H9 (cell line): ENCODE data around the gene KRTAP20-3. TPM values are rescaled to one million over a fixed set of nuclear protein-coding genes. Genes with fewer than 3 reads are reported as not detected.

Experiments
- DNase-seq: peaks from one replicate; pipeline ENCODE4 v3.0.0-alpha.2; 2017
- H2AFZ ChIP-seq: one replicate; pipeline ENCODE4 v1.6.1; 2013; ENCODE audit warnings: mild to moderate bottlenecking, low read length, control low read depth, moderate library complexity
- H2AK5ac ChIP-seq: 2 replicates; pipeline ENCODE4 v1.6.1; 2013; ENCODE audit warnings: low read length, control low read depth, mixed read lengths; ENCODE audit not compliant: insufficient read length
- H2BK120ac ChIP-seq: one replicate; pipeline ENCODE4 v1.6.1; 2013; ENCODE audit warnings: low read depth, mild to moderate bottlenecking, low read length, control low read depth, inconsistent platforms; ENCODE audit not compliant: poor library complexity, severe bottlenecking
- H2BK12ac ChIP-seq: 2 replicates; pipeline ENCODE4 v1.6.1; 2013; ENCODE audit warnings: low read length, control low read depth, mixed read lengths, low read depth; ENCODE audit not compliant: insufficient read length
- H2BK15ac ChIP-seq: 2 replicates; pipeline ENCODE4 v1.6.1; 2013; ENCODE audit warnings: low read depth, low read length, control low read depth
- H2BK20ac ChIP-seq: one replicate; pipeline ENCODE4 v1.6.1; 2013; ENCODE audit warnings: low read depth, mild to moderate bottlenecking, low read length, control low read depth, inconsistent platforms; ENCODE audit not compliant: poor library complexity, severe bottlenecking
- H2BK5ac ChIP-seq: 2 replicates; pipeline ENCODE4 v1.6.1; 2013; ENCODE audit warnings: low read length, control low read depth, mixed read lengths; ENCODE audit not compliant: insufficient read length
- H3K14ac ChIP-seq: 2 replicates; pipeline ENCODE4 v1.6.1; 2013; ENCODE audit warnings: low read length, control low read depth; ENCODE audit not compliant: insufficient read depth
- H3K18ac ChIP-seq: 2 replicates; pipeline ENCODE4 v1.6.1; 2013; ENCODE audit warnings: low read depth, mild to moderate bottlenecking, mixed read lengths, low read length, control low read depth; ENCODE audit not compliant: insufficient read length
- H3K23ac ChIP-seq: 2 replicates; pipeline ENCODE4 v1.6.1; 2013; ENCODE audit warnings: low read length, control low read depth, mixed read lengths, low read depth; ENCODE audit not compliant: insufficient read length
- H3K23me2 ChIP-seq: 2 replicates; pipeline ENCODE4 v1.6.1; 2013; ENCODE audit warnings: low read depth, mild to moderate bottlenecking, mixed read lengths, low read length, control low read depth; ENCODE audit not compliant: insufficient read length, poor library complexity, severe bottlenecking
- H3K27ac ChIP-seq: 2 replicates; pipeline ENCODE4 v1.5.1; 2013; ENCODE audit warnings: low read length, control low read depth, mixed read lengths, low read depth; ENCODE audit not compliant: insufficient read length
- H3K27me3 ChIP-seq: 2 replicates; pipeline ENCODE4 v1.6.1; 2013; ENCODE audit warnings: low read length, control low read depth, inconsistent platforms; ENCODE audit not compliant: insufficient read depth
- H3K4ac ChIP-seq: 2 replicates; pipeline ENCODE4 v1.6.1; 2013; ENCODE audit warnings: low read depth, mild to moderate bottlenecking, control low read depth, inconsistent platforms, low read length, moderate library complexity
- H3K4me1 ChIP-seq: 2 replicates; pipeline ENCODE4 v1.6.1; 2013; ENCODE audit warnings: low read length, control low read depth, inconsistent platforms; ENCODE audit not compliant: insufficient read depth
- H3K4me2 ChIP-seq: 2 replicates; pipeline ENCODE4 v1.6.1; 2013; ENCODE audit warnings: low read length, control low read depth, mixed read lengths; ENCODE audit not compliant: insufficient read length, insufficient read depth
- H3K56ac ChIP-seq: 2 replicates; pipeline ENCODE4 v1.6.1; 2013; ENCODE audit warnings: low read depth, mild to moderate bottlenecking, mixed read lengths, low read length, control low read depth; ENCODE audit not compliant: insufficient read length
- H3K79me1 ChIP-seq: 2 replicates; pipeline ENCODE4 v1.6.1; 2013; ENCODE audit warnings: low read depth, mild to moderate bottlenecking, moderate library complexity, low read length, control low read depth, inconsistent platforms; ENCODE audit not compliant: insufficient read depth, poor library complexity, severe bottlenecking
- H3K79me2 ChIP-seq: 2 replicates; pipeline ENCODE4 v1.6.1; 2013; ENCODE audit warnings: low read length, control low read depth, inconsistent platforms; ENCODE audit not compliant: insufficient read depth
- H3K9ac ChIP-seq: 2 replicates; pipeline ENCODE4 v1.6.1; 2013; ENCODE audit warnings: low read length, control low read depth, mixed read lengths; ENCODE audit not compliant: insufficient read length; ENCODE audit errors: extremely low read depth
- H3K9me3 ChIP-seq: one replicate; pipeline ENCODE4 v1.6.1; 2013; ENCODE audit warnings: low read depth, low read length, inconsistent platforms; ENCODE audit not compliant: control insufficient read depth
- H3T11ph ChIP-seq: one replicate; pipeline ENCODE4 v1.6.1; 2013; ENCODE audit warnings: mild to moderate bottlenecking, low read length, control low read depth, inconsistent platforms
- H4K20me1 ChIP-seq: one replicate; pipeline ENCODE4 v1.6.1; 2013; ENCODE audit not compliant: control insufficient read depth, insufficient read length, insufficient read depth
- H4K5ac ChIP-seq: 2 replicates; pipeline ENCODE4 v1.6.1; 2013; ENCODE audit warnings: low read depth, mild to moderate bottlenecking, mixed read lengths, low read length, control low read depth; ENCODE audit not compliant: insufficient read length
- H4K8ac ChIP-seq: replicated peaks from 2 replicates; pipeline ENCODE4 v1.6.1; 2013; ENCODE audit warnings: low read length, control low read depth, mixed read lengths, low read depth; ENCODE audit not compliant: insufficient read length
- H4K91ac ChIP-seq: 2 replicates; pipeline ENCODE4 v1.6.1; 2013; ENCODE audit warnings: low read depth, mild to moderate bottlenecking, moderate library complexity, mixed read lengths, low read length, control low read depth; ENCODE audit not compliant: insufficient read length
- H3K27ac Mint-ChIP-seq, 3 experiments: 2 replicates in 2 of 3; 3 replicates in 1 of 3; pipeline ENCODE4 v1.8.0; 2020 to 2021; ENCODE audit warnings: mixed read lengths in 3 of 3, mild to moderate bottlenecking in 1 of 3, moderate library complexity in 1 of 3
- H3K27me3 Mint-ChIP-seq: 2 replicates; pipeline ENCODE4 v1.8.0; 2021; ENCODE audit warnings: low read depth, mild to moderate bottlenecking, moderate library complexity, mixed read lengths
- H3K36me3 Mint-ChIP-seq, 3 experiments: 2 replicates in 2 of 3; 3 replicates in 1 of 3; pipeline ENCODE4 v1.8.0; 2020 to 2021; ENCODE audit warnings: low read depth in 3 of 3, mixed read lengths in 3 of 3; ENCODE audit not compliant: insufficient read depth in 1 of 3
- H3K4me1 Mint-ChIP-seq, 2 experiments: 2 replicates each; pipeline ENCODE4 v1.8.0; 2020; ENCODE audit warnings: mixed read lengths in 2 of 2
- H3K4me3 Mint-ChIP-seq, 2 experiments: 2 replicates in 1 of 2; 3 replicates in 1 of 2; pipeline ENCODE4 v1.8.0; 2020 to 2021; ENCODE audit warnings: mild to moderate bottlenecking in 2 of 2, mixed read lengths in 2 of 2, moderate library complexity in 1 of 2
- H3K9me3 Mint-ChIP-seq, 2 experiments: 2 replicates in 1 of 2; 3 replicates in 1 of 2; pipeline ENCODE4 v1.8.0; 2020; ENCODE audit warnings: mild to moderate bottlenecking in 2 of 2, mixed read lengths in 2 of 2, moderate library complexity in 1 of 2
- WGBS: extraction: QIAGEN DNeasy Blood & Tissue Kit; methylation state at CpG from one replicate; pipeline ENCODE4 v1.1.7; 2013; ENCODE audit warnings: missing lambda C conversion rate, low lambda C conversion rate, mixed read lengths; ENCODE audit not compliant: insufficient read length; ENCODE audit errors: extremely low coverage; 5-methylcytosine and 5-hydroxymethylcytosine counted together
- total RNA-seq: library from RNA; stranded (reverse); gene quantifications from 2 replicates; pipeline ENCODE4 v1.2.1, GENCODE V29; 2021
- TF ChIP-seq, protein P1 (sequence below): fragments of 200-600 bp; sonication (generic); conservative IDR thresholded peaks from 3 replicates; pipeline ENCODE4 v1.8.0; 2021; ENCODE audit warnings: antibody characterized with exemption, mild to moderate bottlenecking

KRTAP20-3 gene
- total RNA-seq, 1 experiment from 2014 or later, result not detected

DNA sequence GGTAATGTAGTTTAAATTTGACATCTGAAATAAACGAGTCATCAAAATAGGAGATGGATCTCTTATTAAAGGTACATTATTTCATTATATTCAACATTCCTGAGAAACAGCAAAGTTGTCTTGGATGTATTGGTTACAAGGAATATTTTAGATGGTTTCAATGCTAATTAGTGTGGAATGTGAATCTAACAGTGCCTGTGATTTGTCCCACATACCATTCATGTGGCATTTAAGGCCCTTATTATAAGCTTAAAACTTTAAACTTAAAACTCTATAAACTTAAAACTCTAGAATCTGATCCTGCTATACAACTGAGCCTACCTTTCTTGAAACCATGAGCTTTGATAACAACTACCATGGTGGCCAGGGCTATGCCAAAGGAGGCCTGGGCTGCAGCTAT is 41.9 kb upstream of the KRTAP20-3 start, which contains the start of gene KRTAP22-1:
Gene KRTAP22-1, plus strand, starts transcription at position 301 of the 400 bp plus-strand sequence.
- Histone ChIP-seq H2BK5ac (no peak within 1 kb of the TSS), H2BK120ac (no peak within 1 kb of the TSS), H2AFZ (no peak within 1 kb of the TSS), H4K91ac (no peak within 1 kb of the TSS), H4K8ac (no peak within 1 kb of the TSS), H3K56ac (no peak within 1 kb of the TSS), H3K27me3 (no peaks in the 10 kb centered on the region), H3K23me2 (no peaks in the 10 kb centered on the region), H3K27ac (no peak within 1 kb of the TSS), H3K4me1 (no peaks in the 10 kb centered on the region), H4K5ac (no peak within 1 kb of the TSS), H3K9me3 (no peaks in the 10 kb centered on the region), H3K4ac (no peak within 1 kb of the TSS), H2AK5ac (no peak within 1 kb of the TSS), H3K9ac (no peak within 1 kb of the TSS), H3K4me2 (no peak within 1 kb of the TSS), H3K23ac (no peak within 1 kb of the TSS), H2BK20ac (no peak within 1 kb of the TSS), H2BK12ac (no peak within 1 kb of the TSS), H3K14ac (no peak within 1 kb of the TSS), H3K18ac (no peak within 1 kb of the TSS), H4K20me1 (no peaks in the 10 kb centered on the region), H2BK15ac (no peak within 1 kb of the TSS), H3T11ph (no peak within 1 kb of the TSS), H3K79me2 (no peaks in the 10 kb centered on the region), H3K79me1 (no peaks in the 10 kb centered on the region)
- H3K36me3 Mint-ChIP-seq, result peaks cover 0 to 18% (median 0%) of the 10 kb centered on the region in 3 experiments; a peak in 2 of 7 replicates
- H3K4me3 Mint-ChIP-seq, result no peak within 1 kb of the TSS
- no peaks in the 10 kb centered on the region for H3K4me1 Mint-ChIP-seq
- H3K27me3 Mint-ChIP-seq, result no peaks in the 10 kb centered on the region
- TF ChIP-seq, protein P1, sequence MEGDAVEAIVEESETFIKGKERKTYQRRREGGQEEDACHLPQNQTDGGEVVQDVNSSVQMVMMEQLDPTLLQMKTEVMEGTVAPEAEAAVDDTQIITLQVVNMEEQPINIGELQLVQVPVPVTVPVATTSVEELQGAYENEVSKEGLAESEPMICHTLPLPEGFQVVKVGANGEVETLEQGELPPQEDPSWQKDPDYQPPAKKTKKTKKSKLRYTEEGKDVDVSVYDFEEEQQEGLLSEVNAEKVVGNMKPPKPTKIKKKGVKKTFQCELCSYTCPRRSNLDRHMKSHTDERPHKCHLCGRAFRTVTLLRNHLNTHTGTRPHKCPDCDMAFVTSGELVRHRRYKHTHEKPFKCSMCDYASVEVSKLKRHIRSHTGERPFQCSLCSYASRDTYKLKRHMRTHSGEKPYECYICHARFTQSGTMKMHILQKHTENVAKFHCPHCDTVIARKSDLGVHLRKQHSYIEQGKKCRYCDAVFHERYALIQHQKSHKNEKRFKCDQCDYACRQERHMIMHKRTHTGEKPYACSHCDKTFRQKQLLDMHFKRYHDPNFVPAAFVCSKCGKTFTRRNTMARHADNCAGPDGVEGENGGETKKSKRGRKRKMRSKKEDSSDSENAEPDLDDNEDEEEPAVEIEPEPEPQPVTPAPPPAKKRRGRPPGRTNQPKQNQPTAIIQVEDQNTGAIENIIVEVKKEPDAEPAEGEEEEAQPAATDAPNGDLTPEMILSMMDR, result no peak
- H3K9me3 Mint-ChIP-seq, result peaks cover 0 to 25% of the 10 kb centered on the region in 2 experiments; a peak in 2 of 5 replicates
- no CpG with 5 or more reads among the region's 1 CpG for WGBS
- no peak within 1 kb of the TSS; a peak in 1 of 7 replicates for H3K27ac Mint-ChIP-seq
- DNase-seq, result no peak
